ENCODE data around the gene DCAF6.

Gene DCAF6

DNA sequence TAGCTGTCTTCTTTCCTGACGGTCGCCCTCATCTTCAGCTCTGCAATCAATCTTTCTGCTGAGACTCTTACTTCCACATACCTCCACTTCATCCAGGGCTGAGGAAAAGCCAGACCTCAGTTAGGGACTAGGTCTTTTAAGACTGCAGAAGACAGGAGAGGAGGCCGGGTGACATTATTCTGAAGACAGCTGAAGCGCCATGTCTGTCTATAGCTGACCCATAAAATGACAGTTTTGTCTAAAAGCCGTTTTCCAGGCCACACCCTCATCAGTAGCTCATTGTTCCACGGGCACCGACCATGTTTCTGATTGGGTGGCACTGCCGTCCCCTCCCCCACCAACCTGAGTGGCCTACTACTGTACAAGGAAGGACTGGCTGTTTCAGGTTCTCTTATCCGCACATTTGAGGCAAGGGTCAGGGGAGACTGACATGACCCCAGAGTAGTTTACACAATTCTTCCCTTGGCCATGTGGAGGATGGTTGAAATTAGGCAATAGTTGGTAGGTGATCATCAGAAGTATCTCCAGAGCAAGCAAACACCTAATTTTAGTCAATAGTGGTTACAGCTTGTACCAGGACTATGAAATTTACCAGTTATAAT lies 22.5 kb upstream of the DCAF6 start, which contains the start of gene ADCY10:
Gene ADCY10, minus strand, starts transcription at position 240 of the 602 bp plus-strand sequence. CDS start 8,994 bp downstream, outside the sequence.
- TF ChIP-seq, protein P1, sequence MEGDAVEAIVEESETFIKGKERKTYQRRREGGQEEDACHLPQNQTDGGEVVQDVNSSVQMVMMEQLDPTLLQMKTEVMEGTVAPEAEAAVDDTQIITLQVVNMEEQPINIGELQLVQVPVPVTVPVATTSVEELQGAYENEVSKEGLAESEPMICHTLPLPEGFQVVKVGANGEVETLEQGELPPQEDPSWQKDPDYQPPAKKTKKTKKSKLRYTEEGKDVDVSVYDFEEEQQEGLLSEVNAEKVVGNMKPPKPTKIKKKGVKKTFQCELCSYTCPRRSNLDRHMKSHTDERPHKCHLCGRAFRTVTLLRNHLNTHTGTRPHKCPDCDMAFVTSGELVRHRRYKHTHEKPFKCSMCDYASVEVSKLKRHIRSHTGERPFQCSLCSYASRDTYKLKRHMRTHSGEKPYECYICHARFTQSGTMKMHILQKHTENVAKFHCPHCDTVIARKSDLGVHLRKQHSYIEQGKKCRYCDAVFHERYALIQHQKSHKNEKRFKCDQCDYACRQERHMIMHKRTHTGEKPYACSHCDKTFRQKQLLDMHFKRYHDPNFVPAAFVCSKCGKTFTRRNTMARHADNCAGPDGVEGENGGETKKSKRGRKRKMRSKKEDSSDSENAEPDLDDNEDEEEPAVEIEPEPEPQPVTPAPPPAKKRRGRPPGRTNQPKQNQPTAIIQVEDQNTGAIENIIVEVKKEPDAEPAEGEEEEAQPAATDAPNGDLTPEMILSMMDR (IDR thresholded peaks at IDR 0.05; ENCODE audit: borderline replicate concordance, insufficient read depth, low read depth, low read length): no peak
- H3K4me3 ChIP-seq (ENCODE audit: low read depth, low read length): no peak within 1 kb of the TSS

GRCh38 chr1:167915569-167915968 lies 20.9 kb upstream of the DCAF6 start:
- H3K4me3 ChIP-seq (ENCODE audit: low read depth, low read length): no peak overlapping the region
- TF ChIP-seq, protein P1 (IDR thresholded peaks at IDR 0.05; ENCODE audit: borderline replicate concordance, insufficient read depth, low read depth, low read length): no peak

DNA sequence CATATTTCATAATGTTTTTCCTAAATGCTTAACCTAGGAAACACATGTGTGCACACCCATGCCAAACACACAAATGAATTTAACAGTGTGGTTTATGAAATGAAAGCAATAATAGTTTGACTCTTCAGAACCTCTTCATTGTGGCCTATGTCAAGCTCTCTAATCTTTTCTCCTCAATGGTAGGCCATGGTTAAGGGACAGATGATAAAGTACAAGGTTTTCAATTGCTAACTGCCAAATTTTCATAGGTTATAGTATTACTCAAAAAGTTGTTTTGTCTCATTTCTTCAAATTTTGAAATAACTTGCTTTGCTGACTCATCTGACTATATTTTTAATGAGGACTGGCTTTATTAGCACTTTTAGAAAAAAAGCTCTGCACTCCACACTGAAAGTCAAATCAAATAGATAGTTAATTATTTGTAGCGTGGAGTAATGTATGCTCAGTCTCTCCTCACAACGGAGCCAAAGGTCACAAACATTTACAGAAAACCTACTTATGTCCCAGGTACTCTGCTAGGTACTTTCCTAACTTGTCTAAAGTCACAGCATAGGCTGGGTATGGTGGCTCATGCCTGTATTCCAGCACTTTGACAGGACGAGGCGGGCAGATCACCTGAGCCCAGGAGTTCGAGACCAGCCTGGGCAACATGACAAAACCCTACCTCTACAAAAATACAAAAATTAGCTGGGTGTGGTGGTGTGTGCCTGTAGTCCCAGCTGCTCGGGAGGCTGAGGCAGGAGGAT lies 19.5 kb upstream of the DCAF6 start:
- H3K4me3 ChIP-seq (ENCODE audit: low read depth, low read length): no peak overlapping the region
- TF ChIP-seq, protein P1 (IDR thresholded peaks at IDR 0.05; ENCODE audit: borderline replicate concordance, insufficient read depth, low read depth, low read length): no peak

DNA sequence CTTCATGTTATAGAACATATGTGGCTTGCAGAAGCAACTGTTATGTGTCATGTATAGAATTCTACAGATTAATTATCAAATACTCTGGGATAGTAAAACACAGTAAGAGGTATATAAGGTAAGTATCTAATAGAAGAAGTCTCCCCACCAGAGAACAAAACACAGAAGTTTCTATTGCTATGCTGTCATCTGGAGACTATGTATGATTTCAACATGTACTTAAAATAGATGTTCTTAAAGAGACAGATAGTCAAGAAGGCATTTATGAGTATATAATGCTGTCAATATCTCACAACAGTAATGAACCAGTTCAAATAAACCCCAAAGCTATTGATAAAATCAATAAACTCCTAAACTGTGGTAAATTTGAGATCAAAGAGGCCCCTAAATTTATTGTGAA lies 14.5 kb upstream of the DCAF6 start:
- TF ChIP-seq, protein P1 (IDR thresholded peaks at IDR 0.05; ENCODE audit: borderline replicate concordance, insufficient read depth, low read depth, low read length): no peak
- no peak overlapping the region for H3K4me3 ChIP-seq (ENCODE audit: low read depth, low read length)

- TF ChIP-seq, protein P1 (IDR thresholded peaks at IDR 0.05; ENCODE audit: borderline replicate concordance, insufficient read depth, low read depth, low read length): no peak
- H3K4me3 ChIP-seq (ENCODE audit: low read depth, low read length): no peak overlapping the region
Observed at GRCh38 chr1:167922611-167923074, 13.8 kb upstream of the DCAF6 start.

- H3K4me3 ChIP-seq (ENCODE audit: low read depth, low read length): no peak overlapping the region
- TF ChIP-seq, protein P1 (IDR thresholded peaks at IDR 0.05; ENCODE audit: borderline replicate concordance, insufficient read depth, low read depth, low read length): no peak
Observed at GRCh38 chr1:167923324-167924056, 13.0 kb upstream of the DCAF6 start.

Measured in GM12875 (cell line).